HG02763 (cell line): Measurements from ENCODE around the gene SEZ6L.

Experiments used
- ATAC-seq: cut with Tn5 transposase; IDR thresholded peaks from one replicate; pipeline ENCODE4 v1.9.1; 2021; ENCODE audit warnings: mild to moderate bottlenecking, moderate library complexity; ENCODE audit not compliant: unreplicated experiment

The SEZ6L gene

DNA sequence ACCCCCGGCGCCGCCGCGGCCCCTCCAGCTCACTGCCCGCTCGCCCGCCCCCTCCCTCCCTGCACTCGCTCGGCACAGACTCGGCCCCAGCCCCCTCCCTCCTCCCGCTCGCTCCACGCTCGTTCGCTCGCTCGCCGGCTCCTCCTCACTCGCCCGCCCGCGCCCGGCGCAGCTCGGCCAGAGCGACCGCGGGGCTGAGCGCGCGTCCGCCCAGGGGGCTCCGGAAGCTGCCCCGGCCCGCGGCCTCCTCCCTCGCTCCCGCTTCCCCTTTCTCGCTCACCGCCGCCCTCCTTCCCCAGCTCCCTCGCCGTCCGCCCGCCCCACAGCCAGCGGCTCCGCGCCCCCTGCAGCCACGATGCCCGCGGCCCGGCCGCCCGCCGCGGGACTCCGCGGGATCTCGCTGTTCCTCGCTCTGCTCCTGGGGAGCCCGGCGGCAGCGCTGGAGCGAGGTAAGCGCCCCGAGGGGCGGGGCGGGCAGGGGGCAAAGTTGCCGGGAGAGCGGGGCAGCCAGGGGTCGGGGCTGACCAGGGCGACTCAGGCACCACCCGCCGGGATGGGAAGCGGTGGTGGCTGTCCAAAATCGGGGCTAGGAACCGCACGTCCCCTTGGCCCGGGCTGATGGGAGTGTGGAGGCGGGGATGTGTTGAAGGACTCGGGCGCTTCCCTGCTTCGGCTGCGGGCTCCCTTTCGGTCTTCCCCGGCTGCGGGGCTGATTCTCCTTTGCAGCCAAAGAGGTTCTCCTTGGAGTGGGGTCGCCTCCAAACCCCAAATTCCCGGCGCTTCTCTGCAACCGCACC is at the start of gene SEZ6L:
Gene SEZ6L (plus strand): TSS at position 148 of the 797 bp plus-strand sequence. CDS start 208 bp downstream, at position 356.
- no peak for ATAC-seq

DNA sequence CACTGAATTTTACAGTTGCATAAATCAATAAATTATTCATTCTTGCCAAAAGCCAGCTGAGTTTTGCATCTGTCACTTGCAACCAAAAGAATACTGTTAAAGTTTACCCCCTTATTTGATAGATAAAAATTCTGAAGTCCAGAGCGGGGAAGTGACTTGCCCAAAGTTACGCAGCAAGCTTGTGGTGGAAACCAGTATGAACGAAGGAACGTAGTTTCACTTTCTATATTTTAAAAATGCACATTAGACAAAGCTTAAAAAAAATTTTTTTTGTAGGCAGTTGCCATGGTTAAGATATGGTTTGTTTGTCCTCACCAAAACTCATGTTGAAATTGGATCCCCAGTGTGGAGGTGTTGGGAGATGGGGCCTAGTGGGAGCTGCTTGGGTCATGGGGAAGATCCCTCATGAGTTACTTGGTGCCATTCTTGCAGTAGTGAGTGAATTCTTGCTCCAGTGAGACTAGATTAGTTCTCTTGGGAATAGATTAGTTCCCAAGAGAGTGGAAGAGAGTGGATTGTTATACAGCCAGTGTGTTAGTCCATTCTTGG is 46.3 kb upstream of the SEZ6L start:
- ATAC-seq = no peak

GRCh38 chr22:26124991-26125725 is 44.1 kb upstream of the SEZ6L start:
- ATAC-seq = no peak

DNA sequence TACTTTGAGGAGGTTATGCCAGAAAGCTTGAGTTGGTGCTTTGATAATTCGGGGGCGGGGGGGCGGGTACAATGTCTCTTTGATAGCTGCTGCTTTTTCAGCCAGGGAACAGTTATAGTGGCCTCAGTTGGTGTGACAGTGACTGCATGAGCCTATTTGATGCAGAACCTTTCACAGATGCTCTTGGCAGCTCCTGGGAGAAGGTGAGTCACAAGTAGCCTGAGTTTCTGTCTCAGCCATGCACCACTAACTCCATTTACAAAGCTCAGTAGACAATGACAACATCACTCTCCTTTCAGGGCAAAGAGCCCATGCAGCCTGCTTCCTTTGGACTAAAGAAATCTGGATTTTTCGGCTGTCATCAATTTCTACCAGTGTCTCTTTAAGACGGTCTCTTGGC is 42.1 kb upstream of the SEZ6L start:
- no peak for ATAC-seq

GRCh38 chr22:26127556-26127955 is 41.7 kb upstream of the SEZ6L start:
- ATAC-seq = no peak

DNA sequence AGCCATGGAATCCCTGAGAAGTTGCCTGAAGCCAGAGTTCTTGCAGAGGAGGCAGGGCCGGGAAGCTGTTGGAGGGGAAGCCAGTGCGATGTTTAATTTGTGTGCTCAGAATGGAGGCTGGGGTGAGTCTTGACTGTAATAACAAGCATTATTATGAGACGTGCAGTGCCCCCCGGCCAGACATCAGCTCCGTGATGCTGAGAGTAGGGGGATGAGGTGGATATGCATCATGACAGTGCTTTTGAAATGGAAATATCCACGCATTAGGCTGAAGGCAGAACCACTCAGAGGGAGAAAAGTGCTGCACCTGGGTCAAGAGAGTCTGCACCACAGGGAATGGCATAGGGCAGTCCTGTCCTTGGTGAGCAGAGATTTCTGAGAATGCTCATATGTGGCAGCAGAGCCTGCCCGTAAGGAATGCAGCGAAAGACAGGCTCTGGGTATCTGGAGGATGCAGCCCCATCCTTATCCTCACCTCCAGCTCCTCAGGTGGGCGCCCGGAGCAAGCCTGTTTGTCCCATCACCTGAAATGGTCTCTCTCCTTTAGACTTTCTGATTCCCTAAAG is 37.6 kb upstream of the SEZ6L start:
- no peak for ATAC-seq

DNA sequence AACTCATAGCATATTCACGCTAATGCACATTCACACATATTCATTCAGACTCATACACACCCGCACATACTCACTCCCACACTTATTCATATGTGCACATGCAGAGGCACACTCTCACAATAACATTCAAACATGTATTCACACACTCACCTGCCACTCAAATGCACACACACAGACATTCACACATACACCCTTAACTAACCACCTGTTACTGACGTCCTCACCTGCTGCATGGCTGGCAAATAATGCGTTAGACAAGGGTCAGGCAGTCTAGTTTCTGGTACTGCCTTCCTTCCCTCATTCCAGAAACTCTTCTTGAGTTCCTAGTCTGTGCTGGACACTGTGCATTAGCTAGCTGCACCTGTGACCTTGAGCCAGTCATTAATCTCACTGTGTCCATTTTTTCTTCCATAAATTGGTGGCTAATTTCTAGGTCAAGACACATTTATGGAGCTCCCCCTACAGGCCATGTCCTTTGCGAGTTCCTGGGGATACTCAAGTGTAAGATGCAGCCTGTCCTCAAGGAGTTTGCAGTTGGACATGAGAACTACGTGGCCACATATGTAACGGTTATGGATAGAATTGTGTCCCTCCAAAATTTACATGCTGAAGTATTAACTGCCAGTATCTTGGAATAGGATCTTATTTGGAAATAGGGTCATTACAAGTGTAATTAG is 34.5 kb upstream of the SEZ6L start:
- no peak for ATAC-seq

DNA sequence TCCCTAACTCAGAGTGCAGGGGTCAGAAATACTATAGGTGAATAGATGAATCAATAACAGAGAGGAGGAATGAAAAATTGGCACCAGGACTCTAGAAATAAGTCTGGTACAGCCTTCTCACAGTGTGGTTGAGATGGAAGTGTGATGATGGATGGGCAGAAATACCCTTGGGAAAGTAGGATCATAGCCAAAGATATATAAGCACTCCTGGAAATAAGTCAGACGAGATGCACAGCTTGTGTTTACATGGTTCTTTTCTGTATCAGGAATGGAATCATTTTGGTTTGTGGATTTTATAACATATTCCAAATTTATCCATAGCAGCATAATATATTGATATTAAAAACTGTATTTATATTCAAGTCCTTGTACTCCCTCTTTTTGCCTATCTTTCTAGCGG is 33.5 kb upstream of the SEZ6L start:
- ATAC-seq = no peak

DNA sequence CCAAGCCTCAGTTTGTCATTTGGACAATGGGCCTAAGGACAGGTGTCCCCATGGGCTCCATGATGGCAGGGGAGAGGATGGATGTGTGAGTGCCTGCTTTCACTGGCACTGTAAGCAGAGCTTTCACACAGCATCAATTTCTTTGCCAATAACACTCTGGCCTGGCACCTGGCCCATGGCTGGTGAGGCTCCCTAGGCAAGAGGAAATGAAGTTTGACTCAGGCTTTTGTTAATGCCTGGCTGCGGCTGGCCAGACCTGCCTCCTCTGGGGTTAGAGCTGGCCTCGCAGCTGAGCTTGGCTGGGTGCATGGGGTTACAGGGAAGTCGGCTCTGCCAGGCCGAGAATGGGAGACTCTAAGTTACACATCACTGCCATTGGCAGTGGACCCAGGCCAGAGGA is 30.0 kb upstream of the SEZ6L start:
- ATAC-seq = no peak

- no peak for ATAC-seq
Measured at GRCh38 chr22:26141831-26142230, 27.4 kb upstream of the SEZ6L start.

- no peak for ATAC-seq
Measured at GRCh38 chr22:26143806-26144325, 25.4 kb upstream of the SEZ6L start.

DNA sequence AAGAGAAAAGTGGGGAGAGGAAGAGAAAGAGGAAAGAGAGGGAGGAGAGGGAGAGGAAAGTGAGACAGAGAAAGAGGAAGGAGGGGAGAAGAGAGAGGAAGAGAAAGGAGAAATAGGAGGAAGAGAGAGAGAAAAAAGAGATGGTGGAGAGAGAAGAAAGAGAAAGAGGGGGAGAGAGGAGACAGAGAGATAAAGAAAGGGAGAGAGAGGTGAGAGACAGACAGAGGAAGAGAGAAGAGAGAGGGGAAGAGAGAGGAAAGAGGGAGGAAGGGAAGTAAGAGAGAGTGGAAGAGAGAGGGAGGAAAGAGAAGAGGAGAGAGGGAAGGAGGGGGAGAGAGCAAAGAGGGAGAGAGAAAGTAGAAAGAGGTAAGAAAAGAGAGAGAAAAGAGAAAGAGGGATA is 9.4 kb upstream of the SEZ6L start:
- ATAC-seq = no peak

- ATAC-seq = no peak
Measured at GRCh38 chr22:26161746-26162145, 7.5 kb upstream of the SEZ6L start.

DNA sequence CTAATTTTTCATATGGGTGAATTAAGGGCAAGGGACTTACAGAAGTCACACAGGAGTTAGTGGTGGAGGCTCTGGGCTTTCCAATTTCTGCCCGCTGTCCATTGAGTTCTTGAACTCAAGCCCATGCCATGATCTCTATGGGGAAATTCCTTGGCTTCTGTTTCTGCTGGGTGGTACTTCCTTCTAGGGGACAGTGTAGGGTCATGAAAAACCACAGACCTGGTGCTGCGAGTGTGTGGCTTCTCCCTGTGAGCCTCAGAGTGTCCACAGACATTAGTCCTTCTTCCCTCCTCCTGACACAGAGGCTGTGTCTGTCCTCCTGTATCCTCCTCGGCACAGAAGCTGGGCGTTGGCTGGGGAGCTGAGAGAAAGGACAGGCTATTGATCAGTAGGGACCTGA is 6.3 kb upstream of the SEZ6L start:
- no peak for ATAC-seq

GRCh38 chr22:26164174-26164573 is 5.1 kb upstream of the SEZ6L start:
- no peak for ATAC-seq

DNA sequence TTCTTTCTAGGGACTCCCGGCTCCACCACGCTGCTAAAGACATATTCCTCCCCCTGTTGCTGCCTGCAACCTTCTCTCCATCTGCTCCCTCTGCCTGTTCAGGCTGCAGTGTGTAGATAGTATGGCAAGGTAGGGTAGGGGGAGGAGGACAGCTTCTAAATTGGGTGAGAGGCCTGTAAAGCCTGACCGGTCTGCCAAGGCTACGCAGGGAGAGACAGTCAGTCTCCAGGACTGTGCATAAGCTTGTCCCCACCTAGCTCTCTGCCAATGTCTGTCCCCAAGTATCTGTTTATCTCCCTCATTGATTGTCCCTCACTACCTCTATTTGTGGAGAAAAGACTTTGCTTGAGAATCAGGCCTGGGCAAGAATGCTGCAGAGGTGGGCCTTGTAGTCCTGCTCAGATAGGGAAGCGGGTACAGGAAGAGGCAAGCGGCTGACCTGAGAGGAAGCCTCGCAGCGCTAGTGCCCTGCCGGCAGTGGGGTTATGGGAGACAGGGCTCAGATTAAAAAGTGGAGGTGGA is 871 bp upstream of the SEZ6L start:
- ATAC-seq = no peak

- no peak for ATAC-seq
Measured at GRCh38 chr22:26168939-26169314, 335 bp upstream of the SEZ6L start.

DNA sequence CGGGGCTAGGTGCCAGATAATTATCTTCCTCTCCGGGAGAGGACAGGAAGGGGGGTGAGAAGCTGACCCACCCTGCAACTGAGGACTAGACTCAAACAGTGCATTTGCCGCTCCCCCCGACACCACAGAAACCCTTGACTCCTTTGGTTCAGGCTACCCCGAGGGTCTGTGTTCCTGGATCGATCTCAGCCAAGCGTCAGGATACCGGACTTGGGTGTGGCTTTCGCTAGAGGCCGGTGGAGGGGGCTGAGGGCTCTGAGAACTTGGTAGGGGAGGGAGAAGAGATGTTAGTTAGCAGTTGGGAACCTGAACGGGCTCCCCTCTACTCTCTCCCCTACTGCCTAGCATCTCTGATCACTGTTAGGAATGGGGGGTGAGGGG is 840 bp downstream of the SEZ6L start:
- no peak for ATAC-seq

GRCh38 chr22:26170795-26171580 is 1.7 kb downstream of the SEZ6L start:
- no peak for ATAC-seq

GRCh38 chr22:26172389-26172990 is 3.2 kb downstream of the SEZ6L start:
- no peak for ATAC-seq
